ENCODE results near the gene MOCS3. TPM values are rescaled to one million over a fixed set of nuclear protein-coding genes. Genes with fewer than 3 reads are reported as not detected.

MOCS3 gene
- total and polyA plus RNA-seq, 2 donors (not counting 1 experiment from before 2014, with no cell fraction given), result 0.91 to 7.6 TPM

- Mint-ChIP-seq H3K9me3 (ENCODE audit: insufficient read depth) (no peaks in the 10 kb centered on the region), H3K4me3 (no peak overlapping the region), H3K4me1 (no peaks in the 10 kb centered on the region), H3K27ac (no peak overlapping the region), H3K27me3 (peaks cover 34% of the 10 kb centered on the region)
- Histone ChIP-seq H4K20me1 (ENCODE audit: control insufficient read depth, insufficient read depth, low read length, poor library complexity, severe bottlenecking) (peaks cover 4% of the 10 kb centered on the region), H3K27ac (ENCODE audit: low read length in 2 of 2) (no peak overlapping the region), H3K4me3 (ENCODE audit: control extremely low read depth in 1 of 5, extremely low read depth in 1 of 5, insufficient read depth in 1 of 5, low read depth in 2 of 5, low read length in 4 of 5) (no peak overlapping the region), H3K79me2 (ENCODE audit: control insufficient read depth, insufficient read depth, low read length) (no peaks in the 10 kb centered on the region), H3K27me3 (replicated peaks in 1 of 4; ENCODE audit: control extremely low read depth in 1 of 4, control insufficient read depth in 3 of 4, insufficient read depth in 4 of 4, low read length in 3 of 4) (no peaks in the 10 kb centered on the region), H2AFZ (ENCODE audit: insufficient read depth, low read depth, low read length, poor library complexity, severe bottlenecking) (no peak overlapping the region), H3K9me3 (ENCODE audit: control extremely low read depth in 1 of 3, control insufficient read depth in 2 of 3, insufficient read depth in 1 of 3, low read length in 2 of 3) (peaks cover 0 to 1% (median 0%) of the 10 kb centered on the region in 3 donors), H3K4me1 (ENCODE audit: control insufficient read depth in 2 of 2, insufficient read depth in 2 of 2, low read length in 2 of 2) (no peaks in the 10 kb centered on the region), H3K4me2 (replicated peaks; ENCODE audit: low read depth, low read length, poor library complexity, severe bottlenecking) (no peak overlapping the region), H3K36me3 (replicated peaks in 1 of 2; ENCODE audit: control extremely low read depth in 1 of 2, control insufficient read depth in 1 of 2, extremely low read depth in 1 of 2, insufficient read depth in 2 of 2, low read length in 1 of 2) (peaks cover 0 to 4% of the 10 kb centered on the region in 2 experiments), H3K9ac (ENCODE audit: low read length) (no peak overlapping the region)
- intact Hi-C loops (cut with micrococcal nuclease), result no loop called here
- WGBS (ENCODE audit: insufficient coverage), result 94% methylated on average over 44 of the region's 44 CpGs
- DNase-seq, result no peak
- no peak for ATAC-seq (ENCODE audit: low read depth)
- no peak for TF ChIP-seq EZH2 (IDR thresholded peaks at IDR 0.05; ENCODE audit: borderline replicate concordance, insufficient read depth, low read depth, low read length, poor library complexity, severe bottlenecking)
- TF ChIP-seq CTCF (IDR thresholded peaks at IDR 0.05), result no peak
- POLR2A ChIA-PET, result no interaction called here
- CTCF ChIA-PET, result no interaction called here
These were observed 45.7 kb downstream of the MOCS3 start for GRCh38 chr20:51004305-51004727.

- ChIA-PET POLR2A (no interaction called here), CTCF (no interaction called here)
- Mint-ChIP-seq H3K9me3 (ENCODE audit: insufficient read depth) (no peaks in the 10 kb centered on the region), H3K4me3 (no peak overlapping the region), H3K4me1 (no peaks in the 10 kb centered on the region), H3K27me3 (peaks cover 32% of the 10 kb centered on the region), H3K27ac (no peak overlapping the region)
- H2AFZ ChIP-seq (ENCODE audit: insufficient read depth, low read depth, low read length, poor library complexity, severe bottlenecking), result no peak overlapping the region
- no peaks in the 10 kb centered on the region for H3K4me1 ChIP-seq (ENCODE audit: control insufficient read depth in 2 of 2, insufficient read depth in 2 of 2, low read length in 2 of 2)
- ATAC-seq (ENCODE audit: low read depth) (no peak), DNase-seq (no peak)
- H3K4me3 ChIP-seq (ENCODE audit: control extremely low read depth in 1 of 5, extremely low read depth in 1 of 5, insufficient read depth in 1 of 5, low read depth in 2 of 5, low read length in 4 of 5), result no peak overlapping the region
- H3K27ac ChIP-seq (ENCODE audit: low read length in 2 of 2), result no peak overlapping the region
- WGBS (ENCODE audit: insufficient coverage), result 91% methylated on average over 7 of the region's 9 CpGs
- no peak for TF ChIP-seq EZH2 (IDR thresholded peaks at IDR 0.05; ENCODE audit: borderline replicate concordance, insufficient read depth, low read depth, low read length, poor library complexity, severe bottlenecking)
- no peak for TF ChIP-seq CTCF (IDR thresholded peaks at IDR 0.05)
- H3K36me3 ChIP-seq (replicated peaks in 1 of 2; ENCODE audit: control extremely low read depth in 1 of 2, control insufficient read depth in 1 of 2, extremely low read depth in 1 of 2, insufficient read depth in 2 of 2, low read length in 1 of 2), result peaks cover 0 to 4% of the 10 kb centered on the region in 2 experiments
- H4K20me1 ChIP-seq (ENCODE audit: control insufficient read depth, insufficient read depth, low read length, poor library complexity, severe bottlenecking), result peaks cover 8% of the 10 kb centered on the region
- H3K4me2 ChIP-seq (replicated peaks; ENCODE audit: low read depth, low read length, poor library complexity, severe bottlenecking), result no peak overlapping the region
- no peak overlapping the region for H3K9ac ChIP-seq (ENCODE audit: low read length)
- no peaks in the 10 kb centered on the region for H3K27me3 ChIP-seq (replicated peaks in 1 of 4; ENCODE audit: control extremely low read depth in 1 of 4, control insufficient read depth in 3 of 4, insufficient read depth in 4 of 4, low read length in 3 of 4)
- intact Hi-C loops (cut with micrococcal nuclease), result no loop called here
- peaks cover 0 to 2% (median 0%) of the 10 kb centered on the region in 3 donors for H3K9me3 ChIP-seq (ENCODE audit: control extremely low read depth in 1 of 3, control insufficient read depth in 2 of 3, insufficient read depth in 1 of 3, low read length in 2 of 3)
- H3K79me2 ChIP-seq (ENCODE audit: control insufficient read depth, insufficient read depth, low read length), result no peaks in the 10 kb centered on the region
These were observed 46.2 kb downstream of the MOCS3 start for GRCh38 chr20:51004781-51005180.

Data from B cell (primary cell).